Keratinocyte (primary cell): ENCODE results near the gene CTNNA3.

Source experiments
- EZH2 ChIP-seq: IDR thresholded peaks from one replicate; pipeline ENCODE4 v1.6.1; 2012; ENCODE audit warnings: inconsistent platforms, mild to moderate bottlenecking, low read length, moderate library complexity
- TF ChIP-seq, protein P1 (sequence below), 3 experiments: IDR thresholded peaks in 1 of 3; conservative IDR thresholded peaks in 1 of 3; optimal IDR thresholded peaks in 1 of 3; 2 replicates in 2 of 3; 3 replicates in 1 of 3; pipeline versions ENCODE3 to v1.5.1; 2011; ENCODE audit warnings: low read length in 3 of 3, mild to moderate bottlenecking in 3 of 3, moderate library complexity in 2 of 3, control low read depth in 1 of 3, inconsistent platforms in 1 of 3; ENCODE audit not compliant: insufficient read depth in 2 of 3; ENCODE audit errors: extremely low read depth in 1 of 3

GRCh38 chr10:66637273-66638036, 1058.5 kb downstream of the CTNNA3 start:
- TF ChIP-seq, protein P1, sequence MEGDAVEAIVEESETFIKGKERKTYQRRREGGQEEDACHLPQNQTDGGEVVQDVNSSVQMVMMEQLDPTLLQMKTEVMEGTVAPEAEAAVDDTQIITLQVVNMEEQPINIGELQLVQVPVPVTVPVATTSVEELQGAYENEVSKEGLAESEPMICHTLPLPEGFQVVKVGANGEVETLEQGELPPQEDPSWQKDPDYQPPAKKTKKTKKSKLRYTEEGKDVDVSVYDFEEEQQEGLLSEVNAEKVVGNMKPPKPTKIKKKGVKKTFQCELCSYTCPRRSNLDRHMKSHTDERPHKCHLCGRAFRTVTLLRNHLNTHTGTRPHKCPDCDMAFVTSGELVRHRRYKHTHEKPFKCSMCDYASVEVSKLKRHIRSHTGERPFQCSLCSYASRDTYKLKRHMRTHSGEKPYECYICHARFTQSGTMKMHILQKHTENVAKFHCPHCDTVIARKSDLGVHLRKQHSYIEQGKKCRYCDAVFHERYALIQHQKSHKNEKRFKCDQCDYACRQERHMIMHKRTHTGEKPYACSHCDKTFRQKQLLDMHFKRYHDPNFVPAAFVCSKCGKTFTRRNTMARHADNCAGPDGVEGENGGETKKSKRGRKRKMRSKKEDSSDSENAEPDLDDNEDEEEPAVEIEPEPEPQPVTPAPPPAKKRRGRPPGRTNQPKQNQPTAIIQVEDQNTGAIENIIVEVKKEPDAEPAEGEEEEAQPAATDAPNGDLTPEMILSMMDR (optimal IDR thresholded peaks at IDR 0.05 in 1 of 3, IDR thresholded peaks at IDR 0.05 in 1 of 3, conservative IDR thresholded peaks at IDR 0.05 in 1 of 3; ENCODE audit: extremely low read depth in 1 of 3, insufficient read depth in 2 of 3, low read length in 3 of 3): no peak
- TF ChIP-seq EZH2: no peak
